MM.1S (cell line): ENCODE results near the gene GNA14.
"Not testable (repeated sequence)": the region's sequence is repeated elsewhere in the genome, so short reads cannot be mapped to it uniquely, and the experiment has no call there.

Experiments used
- DNase-seq: peaks from one replicate; pipeline ENCODE4 v3.0.0-alpha.2; 2015
- H2AFZ ChIP-seq: fragments of 300-600 bp; sonication (generic); 2 replicates; pipeline ENCODE4 v1.6.0; 2016; ENCODE audit warnings: antibody characterized with exemption, low read length
- H3F3A ChIP-seq: fragments of 300-600 bp; sonication (generic); 2 replicates; pipeline ENCODE4 v1.6.1; 2016; ENCODE audit warnings: mild to moderate bottlenecking, antibody characterized with exemption, low read length, moderate library complexity, mixed read lengths; ENCODE audit not compliant: insufficient read depth
- H3K27ac ChIP-seq: fragments of 300-600 bp; sonication (generic); 2 replicates; pipeline ENCODE4 v1.5.1; 2016; ENCODE audit warnings: mild to moderate bottlenecking, low read length
- H3K27me3 ChIP-seq: fragments of 300-600 bp; sonication (generic); replicated peaks from 2 replicates; pipeline ENCODE4 v1.6.0; 2016; ENCODE audit warnings: low read length; ENCODE audit not compliant: insufficient read depth
- H3K36me3 ChIP-seq: fragments of 300-600 bp; sonication (generic); replicated peaks from 2 replicates; pipeline ENCODE4 v1.6.1; 2016; ENCODE audit warnings: mild to moderate bottlenecking, low read length, mixed read lengths; ENCODE audit not compliant: insufficient read depth
- H3K4me1 ChIP-seq: fragments of 300-600 bp; sonication (generic); 2 replicates; pipeline ENCODE4 v1.6.1; 2016; ENCODE audit warnings: low read length, mixed read lengths
- H3K4me2 ChIP-seq: fragments of 300-600 bp; sonication (generic); 2 replicates; pipeline ENCODE4 v1.6.0; 2016; ENCODE audit warnings: low read depth, low read length
- H3K4me3 ChIP-seq: fragments of 300-600 bp; sonication (generic); 2 replicates; pipeline ENCODE4 v1.5.1; 2016; ENCODE audit warnings: low read length, mixed read lengths
- H3K79me2 ChIP-seq: fragments of 300-600 bp; sonication (generic); 2 replicates; pipeline ENCODE4 v1.6.1; 2016; ENCODE audit warnings: mixed run types, low read length, mixed read lengths
- H3K9ac ChIP-seq: fragments of 300-600 bp; sonication (generic); 2 replicates; pipeline ENCODE4 v1.6.1; 2016; ENCODE audit warnings: low read length, mixed read lengths
- H3K9me2 ChIP-seq: fragments of 300-600 bp; sonication (generic); replicated peaks from 2 replicates; pipeline ENCODE4 v1.6.1; 2016; ENCODE audit warnings: mild to moderate bottlenecking, low read length, mixed read lengths; ENCODE audit not compliant: insufficient read depth
- H3K9me3 ChIP-seq: fragments of 300-600 bp; sonication (generic); replicated peaks from 2 replicates; pipeline ENCODE4 v1.6.1; 2016; ENCODE audit warnings: mild to moderate bottlenecking, low read length, mixed read lengths; ENCODE audit not compliant: insufficient read depth
- H4K20me1 ChIP-seq: fragments of 300-600 bp; sonication (generic); 2 replicates; pipeline ENCODE4 v1.6.1; 2016; ENCODE audit warnings: mild to moderate bottlenecking, low read length, moderate library complexity, mixed read lengths; ENCODE audit not compliant: insufficient read depth
- CTCF ChIP-seq: fragments of 300-600 bp; sonication (generic); IDR thresholded peaks from 2 replicates; pipeline ENCODE4 v1.5.1; 2016; ENCODE audit warnings: antibody characterized with exemption, low read length, mixed read lengths
- EZH2 ChIP-seq: fragments of 300-600 bp; sonication (generic); optimal IDR thresholded peaks from 2 replicates; pipeline ENCODE3; 2017; ENCODE audit warnings: low read depth, mild to moderate bottlenecking, antibody characterized with exemption, low read length, mixed read lengths
- EZH2phosphoT487 ChIP-seq: fragments of 300-600 bp; sonication (generic); IDR thresholded peaks from 2 replicates; pipeline ENCODE4 v1.6.1; 2018; ENCODE audit warnings: antibody characterized with exemption, low read length

The GNA14 gene

GRCh38 chr9:77399964-77400363 lies 248.2 kb downstream of the GNA14 start:
- no peaks in the 10 kb centered on the region for H3K27me3 ChIP-seq
- H3K9ac ChIP-seq, result no peak overlapping the region
- H3K4me1 ChIP-seq, result no peaks in the 10 kb centered on the region
- no peak overlapping the region for H3K27ac ChIP-seq
- no peaks in the 10 kb centered on the region for H3K79me2 ChIP-seq
- no peaks in the 10 kb centered on the region for H3F3A ChIP-seq
- no peak for DNase-seq
- no peaks in the 10 kb centered on the region for H4K20me1 ChIP-seq
- no peak overlapping the region for H2AFZ ChIP-seq
- H3K9me2 ChIP-seq, result no peaks in the 10 kb centered on the region
- H3K4me2 ChIP-seq, result no peak overlapping the region
- no peak for TF ChIP-seq EZH2phosphoT487
- no peak for TF ChIP-seq CTCF
- TF ChIP-seq EZH2, result no peak
- H3K4me3 ChIP-seq, result no peak overlapping the region
- H3K9me3 ChIP-seq, result no peaks in the 10 kb centered on the region
- H3K36me3 ChIP-seq, result no peaks in the 10 kb centered on the region

- not testable (repeated sequence) for H3F3A ChIP-seq, H3K27me3 ChIP-seq, H2AFZ ChIP-seq
These were observed 249.5 kb downstream of the GNA14 start for GRCh38 chr9:77398581-77398980.

GRCh38 chr9:77392328-77392727 lies 255.8 kb downstream of the GNA14 start:
- Histone ChIP-seq H4K20me1 (no peaks in the 10 kb centered on the region), H3K9ac (no peak overlapping the region), H3F3A (no peaks in the 10 kb centered on the region), H3K4me3 (no peak overlapping the region), H3K9me2 (no peaks in the 10 kb centered on the region), H3K4me1 (no peaks in the 10 kb centered on the region), H3K27ac (no peak overlapping the region), H3K27me3 (no peaks in the 10 kb centered on the region), H3K9me3 (no peaks in the 10 kb centered on the region), H3K4me2 (no peak overlapping the region), H3K79me2 (no peaks in the 10 kb centered on the region), H2AFZ (no peak overlapping the region), H3K36me3 (no peaks in the 10 kb centered on the region)
- no peak for TF ChIP-seq EZH2
- no peak for TF ChIP-seq CTCF
- TF ChIP-seq EZH2phosphoT487, result no peak
- no peak for DNase-seq

More at GRCh38 chr9:77398581-77398980, 249.5 kb downstream of the GNA14 start:
- H3K36me3 ChIP-seq, H3K27ac ChIP-seq, H3K79me2 ChIP-seq, H3K9ac ChIP-seq, H4K20me1 ChIP-seq, DNase-seq, H3K4me2 ChIP-seq, H3K4me3 ChIP-seq, H3K9me3 ChIP-seq, H3K9me2 ChIP-seq, H3K4me1 ChIP-seq: not testable (repeated sequence)

GRCh38 chr9:77391834-77392233 lies 256.3 kb downstream of the GNA14 start:
- no peak overlapping the region for H2AFZ ChIP-seq
- H3K9me2 ChIP-seq, result no peaks in the 10 kb centered on the region
- H3K4me2 ChIP-seq, result no peak overlapping the region
- no peaks in the 10 kb centered on the region for H4K20me1 ChIP-seq
- no peaks in the 10 kb centered on the region for H3K79me2 ChIP-seq
- no peak overlapping the region for H3K27ac ChIP-seq
- no peak overlapping the region for H3K4me3 ChIP-seq
- H3F3A ChIP-seq, result no peaks in the 10 kb centered on the region
- H3K36me3 ChIP-seq, result no peaks in the 10 kb centered on the region
- no peaks in the 10 kb centered on the region for H3K4me1 ChIP-seq
- no peak for DNase-seq
- H3K27me3 ChIP-seq, result no peaks in the 10 kb centered on the region
- no peak overlapping the region for H3K9ac ChIP-seq
- no peaks in the 10 kb centered on the region for H3K9me3 ChIP-seq
- TF ChIP-seq EZH2, result no peak
- TF ChIP-seq EZH2phosphoT487, result no peak
- no peak for TF ChIP-seq CTCF
